Measurements from ENCODE around the gene PLRG1. TPM values are rescaled to one million over a fixed set of nuclear protein-coding genes. Genes with fewer than 3 reads are reported as not detected.

The PLRG1 gene
- polyA plus RNA-seq, 1 donor (not counting 4 experiments of a cell fraction or from before 2014, with no cell fraction given) = 132 TPM

GRCh38 chr4:154577324-154577723 is 27.1 kb upstream of the PLRG1 start:
- no peaks in the 10 kb centered on the region for H3K9me3 ChIP-seq (ENCODE audit: control insufficient read depth, low read depth, low read length)
- no peaks in the 10 kb centered on the region for H3K27me3 ChIP-seq (ENCODE audit: control insufficient read depth, extremely low read depth, insufficient read depth, low read length)
- peaks cover 3% of the 10 kb centered on the region for H3K4me1 ChIP-seq (ENCODE audit: control insufficient read depth, extremely low read depth, insufficient read depth, low read length)
- no peaks in the 10 kb centered on the region for H4K20me1 ChIP-seq (ENCODE audit: control insufficient read depth, extremely low read depth, insufficient read depth, low read length)
- dilution Hi-C loops (cut with MboI; ENCODE audit: extremely low pct_ligation_motif_present, low sequenced_read_pairs) = no loop called here
- no peak overlapping the region for H3K4me2 ChIP-seq (ENCODE audit: control insufficient read depth, extremely low read depth, insufficient read depth, low read depth, low read length)
- H3K4me3 ChIP-seq (ENCODE audit: control insufficient read depth in 2 of 3, extremely low read depth in 1 of 3, insufficient read depth in 2 of 3, low read depth in 1 of 3, low read length in 3 of 3) = no peak overlapping the region
- H3K27ac ChIP-seq (ENCODE audit: control insufficient read depth, insufficient read depth, low read length) = no peak overlapping the region
- DNase-seq (ENCODE audit: low read depth, low spot score) (no peak), FAIRE-seq (no peak)
- H3K9ac ChIP-seq (ENCODE audit: control insufficient read depth, extremely low read depth, insufficient read depth, low read length) = no peak overlapping the region
- no peak for TF ChIP-seq EZH2 (IDR thresholded peaks at IDR 0.05; ENCODE audit: low read length)
- TF ChIP-seq CTCF (optimal IDR thresholded peaks at IDR 0.05 in 1 of 3, IDR thresholded peaks at IDR 0.05 in 1 of 3, conservative IDR thresholded peaks at IDR 0.05 in 1 of 3; ENCODE audit: extremely low read depth in 1 of 3, insufficient read depth in 2 of 3, low read length in 3 of 3) = no peak
- H3K9me1 ChIP-seq (ENCODE audit: control insufficient read depth, extremely low read depth, insufficient read depth, low read length) = no peaks in the 10 kb centered on the region
- no peaks in the 10 kb centered on the region for H3K36me3 ChIP-seq (ENCODE audit: control insufficient read depth in 2 of 2, extremely low read depth in 1 of 2, insufficient read depth in 2 of 2, low read length in 2 of 2)
- no peak overlapping the region for H2AFZ ChIP-seq (ENCODE audit: control insufficient read depth, low read length)
- H3K79me2 ChIP-seq (ENCODE audit: control insufficient read depth, insufficient read depth, low read length) = no peaks in the 10 kb centered on the region

GRCh38 chr4:154574311-154574710 is 24.1 kb upstream of the PLRG1 start:
- DNase-seq (ENCODE audit: low read depth, low spot score) (no peak), FAIRE-seq (no peak)
- no peaks in the 10 kb centered on the region for H3K27me3 ChIP-seq (ENCODE audit: control insufficient read depth, extremely low read depth, insufficient read depth, low read length)
- no peak overlapping the region for H2AFZ ChIP-seq (ENCODE audit: control insufficient read depth, low read length)
- no peak overlapping the region for H3K27ac ChIP-seq (ENCODE audit: control insufficient read depth, insufficient read depth, low read length)
- H3K4me1 ChIP-seq (ENCODE audit: control insufficient read depth, extremely low read depth, insufficient read depth, low read length) = peaks cover 3% of the 10 kb centered on the region
- no peak overlapping the region for H3K9ac ChIP-seq (ENCODE audit: control insufficient read depth, extremely low read depth, insufficient read depth, low read length)
- no peaks in the 10 kb centered on the region for H3K9me1 ChIP-seq (ENCODE audit: control insufficient read depth, extremely low read depth, insufficient read depth, low read length)
- TF ChIP-seq EZH2 (IDR thresholded peaks at IDR 0.05; ENCODE audit: low read length) (no peak), CTCF (optimal IDR thresholded peaks at IDR 0.05 in 1 of 3, IDR thresholded peaks at IDR 0.05 in 1 of 3, conservative IDR thresholded peaks at IDR 0.05 in 1 of 3; ENCODE audit: extremely low read depth in 1 of 3, insufficient read depth in 2 of 3, low read length in 3 of 3) (no peak)
- no peaks in the 10 kb centered on the region for H3K36me3 ChIP-seq (ENCODE audit: control insufficient read depth in 2 of 2, extremely low read depth in 1 of 2, insufficient read depth in 2 of 2, low read length in 2 of 2)
- H3K4me2 ChIP-seq (ENCODE audit: control insufficient read depth, extremely low read depth, insufficient read depth, low read depth, low read length) = no peak overlapping the region
- no peaks in the 10 kb centered on the region for H3K79me2 ChIP-seq (ENCODE audit: control insufficient read depth, insufficient read depth, low read length)
- H3K4me3 ChIP-seq (ENCODE audit: control insufficient read depth in 2 of 3, extremely low read depth in 1 of 3, insufficient read depth in 2 of 3, low read depth in 1 of 3, low read length in 3 of 3) = no peak overlapping the region
- dilution Hi-C loops (cut with MboI; ENCODE audit: extremely low pct_ligation_motif_present, low sequenced_read_pairs) = no loop called here
- H3K9me3 ChIP-seq (ENCODE audit: control insufficient read depth, low read depth, low read length) = no peaks in the 10 kb centered on the region
- no peaks in the 10 kb centered on the region for H4K20me1 ChIP-seq (ENCODE audit: control insufficient read depth, extremely low read depth, insufficient read depth, low read length)
